OCI-LY1 (cell line): ENCODE results near the gene PTPRA.

ENCODE experiments used
- CTCF ChIP-seq: fragments of 200-600 bp; sonication (generic), shearing (Covaris generic); IDR thresholded peaks from 2 replicates; pipeline ENCODE4 v1.5.1; 2017; ENCODE audit warnings: mild to moderate bottlenecking, antibody characterized with exemption, low read length, moderate library complexity, mixed read lengths
- EZH2 ChIP-seq: fragments of 200-600 bp; sonication (generic), shearing (Covaris generic); IDR thresholded peaks from 2 replicates; pipeline ENCODE4 v1.8.0; 2017; ENCODE audit warnings: borderline replicate concordance, mixed run types, mild to moderate bottlenecking, antibody characterized with exemption, low read length, moderate library complexity, mixed read lengths

DNA sequence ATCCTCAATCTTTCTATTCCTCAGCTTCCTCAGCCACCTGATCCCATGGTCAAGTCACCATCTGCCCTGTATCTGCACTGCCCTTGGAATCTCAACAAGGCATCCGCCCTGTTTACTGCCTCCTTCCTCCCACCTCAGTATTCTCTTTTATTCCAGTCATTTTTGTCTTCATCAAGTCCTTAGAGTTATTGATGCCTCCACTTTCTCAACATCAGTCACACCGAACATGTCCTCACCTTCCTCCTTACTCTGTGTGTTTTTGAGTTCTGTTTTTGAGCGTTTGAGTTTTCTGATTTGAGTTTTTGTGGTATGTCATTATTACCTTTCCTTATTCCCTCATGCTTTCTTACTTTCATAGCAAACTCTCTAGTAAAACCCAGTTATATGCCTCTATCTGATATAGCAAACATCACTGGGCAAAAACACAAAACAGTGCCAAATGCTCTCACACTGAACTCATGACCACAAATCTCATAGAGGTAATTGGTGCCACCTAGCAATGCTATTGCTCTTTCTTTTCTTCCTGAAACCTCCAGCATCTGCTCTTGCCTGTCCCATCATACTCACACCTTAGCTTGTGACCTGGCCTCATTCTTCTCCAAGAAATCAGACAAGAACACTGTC, 158.4 kb downstream of the PTPRA start:
- no peak for TF ChIP-seq CTCF
- TF ChIP-seq EZH2: no peak
